Right hindlimb (tissue), 1 donor: ENCODE results near the gene SPATS2L.
A peak's percentile ranks its signal among the peaks of the same experiment; 100 is the strongest.

Experiments used
- DNase-seq: peaks from one replicate; pipeline ENCODE4 v3.0.0-alpha.2; 2018

SPATS2L gene

DNA sequence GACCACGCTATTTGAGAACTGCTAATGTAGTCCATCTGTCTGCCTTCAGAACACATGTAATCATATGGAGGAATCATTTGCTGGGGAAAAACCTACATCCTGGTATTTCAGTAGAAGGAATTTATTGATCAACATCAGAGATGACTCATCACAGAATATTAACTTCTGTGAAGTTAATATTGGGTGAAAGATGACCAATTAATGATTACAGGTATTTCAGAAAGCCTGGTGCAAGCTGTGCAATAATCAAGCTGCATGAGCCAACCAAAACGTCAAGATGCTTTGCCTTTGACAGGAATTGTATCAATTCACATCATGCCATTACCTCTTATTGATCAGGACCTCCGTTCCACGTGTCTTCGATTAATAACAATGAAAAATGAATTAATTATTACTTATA lies 9.4 kb upstream of the SPATS2L start:
- no peak for DNase-seq

DNA sequence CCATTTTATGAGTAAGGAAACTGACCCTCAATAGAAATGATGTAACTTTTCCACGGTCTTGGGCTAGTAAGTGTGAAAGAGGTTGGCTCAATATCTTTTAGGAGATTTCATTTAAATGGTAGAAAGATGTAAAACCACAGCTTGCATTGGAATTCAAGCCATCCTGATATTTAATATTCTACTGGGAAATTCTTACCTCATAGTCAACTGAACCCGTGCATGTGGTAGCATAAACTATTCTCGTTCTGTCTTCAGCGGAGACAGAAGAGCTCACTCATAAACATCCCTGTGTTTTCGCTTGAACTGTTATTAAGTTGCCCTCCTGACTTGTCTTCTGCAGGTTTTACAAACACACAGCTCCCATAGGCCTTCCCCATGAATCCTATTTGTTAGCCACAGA lies 8.5 kb upstream of the SPATS2L start:
- DNase-seq = no peak

DNA sequence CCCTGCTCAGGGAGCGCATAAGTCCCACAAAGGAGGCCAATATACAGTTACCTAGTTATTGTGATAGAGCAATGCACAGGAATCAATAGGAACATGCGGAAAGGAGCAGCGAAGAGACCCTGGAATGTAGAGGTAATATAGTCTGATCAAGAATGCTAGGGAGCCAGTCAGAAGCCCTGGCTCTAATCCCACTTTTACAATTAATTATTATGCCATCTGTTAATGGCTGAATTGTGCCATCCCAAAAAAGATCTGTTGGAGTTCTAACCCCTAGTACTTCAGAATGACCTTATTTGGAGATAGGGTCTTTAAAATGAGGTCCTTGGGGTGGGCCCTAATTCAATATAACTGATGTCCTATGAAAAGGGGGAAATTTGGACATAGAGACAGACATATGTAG lies 7.7 kb upstream of the SPATS2L start:
- no peak for DNase-seq

DNA sequence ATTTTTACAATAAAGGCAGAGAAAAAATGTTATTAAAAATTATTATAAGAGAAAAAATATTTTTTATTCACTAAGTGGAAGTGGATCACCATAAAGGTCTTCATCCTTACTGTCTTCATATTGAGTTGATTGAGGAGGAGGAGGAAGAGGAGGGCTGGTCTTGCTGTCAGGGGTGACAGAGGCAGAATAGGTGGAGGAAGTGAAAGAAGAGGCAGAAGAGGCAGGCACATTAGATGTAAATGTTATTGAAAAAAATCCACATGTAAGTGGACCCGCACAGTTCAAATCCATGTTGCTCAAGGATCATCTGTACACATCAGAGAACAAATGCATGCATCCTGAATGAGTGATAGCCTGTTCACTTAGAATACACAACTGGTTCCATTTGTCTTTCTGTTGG lies 6.4 kb upstream of the SPATS2L start:
- no peak for DNase-seq

DNA sequence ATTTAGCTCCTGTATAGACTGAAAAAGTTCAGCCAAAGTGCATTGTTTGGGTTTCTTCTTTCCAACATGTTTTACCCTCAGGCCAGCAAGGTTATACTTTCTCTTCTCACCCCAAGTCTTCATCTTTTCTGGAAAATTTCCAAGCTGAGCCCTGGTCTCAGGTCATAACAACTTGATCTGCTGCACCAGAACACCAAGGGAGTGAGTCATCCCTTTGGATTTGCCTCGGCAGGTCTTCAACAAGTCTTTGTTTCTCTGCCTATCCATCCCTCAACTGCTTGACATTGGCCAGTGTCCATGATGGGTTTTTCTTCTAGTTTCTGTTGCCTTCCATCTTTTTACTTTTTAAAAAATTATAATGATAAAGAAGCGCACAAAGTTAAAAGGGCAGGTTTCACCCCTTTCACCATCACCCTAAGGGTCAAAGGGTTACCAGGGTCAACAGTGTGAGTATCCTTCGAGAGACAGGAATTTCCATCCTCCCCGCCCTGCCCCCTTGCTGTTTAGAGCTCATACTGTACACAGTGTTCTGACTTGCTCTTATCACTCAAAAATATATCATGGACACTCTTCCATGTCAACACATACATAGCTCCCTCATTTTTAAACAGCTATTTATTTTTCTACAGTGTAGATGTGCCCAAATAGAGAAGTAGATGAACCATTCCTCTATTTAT lies 5.7 kb upstream of the SPATS2L start:
- no peak for DNase-seq

DNA sequence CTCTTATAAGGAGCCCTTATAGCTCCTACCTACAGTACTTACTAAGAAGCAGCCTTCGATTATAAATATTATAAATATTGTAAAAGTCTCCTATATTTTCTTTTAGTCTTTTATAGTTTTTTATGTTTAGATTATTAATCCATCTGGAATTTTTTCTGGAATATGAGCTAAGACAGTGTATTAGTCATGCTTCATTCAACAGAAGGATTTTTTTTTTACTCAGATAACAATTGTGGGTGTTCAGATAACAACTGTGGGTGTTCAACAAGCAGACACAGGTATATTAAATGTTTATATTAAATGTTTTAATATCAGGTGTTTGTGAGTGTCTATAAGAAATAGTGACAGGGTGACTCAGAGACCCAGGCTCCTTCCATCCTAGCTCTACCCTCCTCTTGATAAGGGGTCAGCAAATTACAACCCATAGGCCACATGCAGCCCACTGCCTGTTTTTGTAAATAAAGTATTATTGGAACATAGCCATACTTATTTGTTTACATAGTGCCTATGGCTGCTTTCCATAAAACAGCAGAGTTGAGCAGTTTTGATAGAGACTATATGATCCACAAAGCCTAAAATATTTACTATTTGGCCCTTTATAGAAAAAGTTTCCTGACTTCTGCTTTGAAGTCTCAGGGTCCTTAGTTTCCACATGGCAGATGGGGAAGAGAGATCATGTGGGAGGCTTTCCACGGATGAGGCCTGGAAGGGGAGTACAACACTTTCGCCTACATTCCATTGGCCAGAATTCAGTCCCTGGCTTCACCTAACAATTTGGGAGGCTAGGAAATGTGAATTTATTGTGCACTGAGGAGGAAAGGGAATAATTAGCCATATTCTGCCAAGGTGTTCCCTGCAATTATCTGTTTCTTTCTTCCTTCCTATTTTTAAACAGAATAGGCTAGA lies 4.3 kb upstream of the SPATS2L start:
- DNase-seq = no peak

DNA sequence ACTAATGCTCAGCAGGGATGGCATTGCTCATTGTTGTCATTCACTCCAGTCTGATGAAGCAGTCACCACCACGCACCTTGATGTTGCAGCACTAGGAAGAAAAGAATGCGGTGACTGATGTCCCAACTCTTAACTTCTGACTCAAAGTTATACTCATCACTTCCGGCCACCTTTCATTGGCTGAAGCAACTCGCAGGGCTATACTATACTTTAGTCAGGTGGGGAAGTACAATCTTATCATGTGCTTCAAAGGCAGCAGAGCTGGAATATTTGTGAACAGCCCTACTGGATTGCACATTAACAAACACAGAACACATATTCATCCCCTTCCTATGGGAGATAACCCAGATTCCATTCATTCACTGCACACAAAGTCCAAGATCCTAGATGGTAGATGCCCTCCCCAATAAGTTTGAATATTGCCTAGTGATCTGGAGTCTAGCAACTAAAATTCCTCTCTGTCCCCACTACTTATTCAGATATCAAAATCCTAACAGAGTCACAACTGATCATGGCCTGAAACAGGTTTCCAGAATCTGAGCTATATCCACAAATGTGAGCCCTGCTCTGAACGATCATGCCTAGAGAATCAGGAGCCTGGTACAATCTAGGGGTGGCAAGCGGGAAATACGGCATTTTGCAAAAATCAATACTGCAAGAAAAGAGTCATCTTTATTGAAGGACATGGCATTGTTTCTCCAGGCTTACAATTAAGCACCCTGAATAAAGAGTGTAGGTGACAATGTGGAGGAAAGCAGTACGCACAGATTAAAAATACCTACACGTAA lies 3.4 kb upstream of the SPATS2L start:
- no peak for DNase-seq

DNA sequence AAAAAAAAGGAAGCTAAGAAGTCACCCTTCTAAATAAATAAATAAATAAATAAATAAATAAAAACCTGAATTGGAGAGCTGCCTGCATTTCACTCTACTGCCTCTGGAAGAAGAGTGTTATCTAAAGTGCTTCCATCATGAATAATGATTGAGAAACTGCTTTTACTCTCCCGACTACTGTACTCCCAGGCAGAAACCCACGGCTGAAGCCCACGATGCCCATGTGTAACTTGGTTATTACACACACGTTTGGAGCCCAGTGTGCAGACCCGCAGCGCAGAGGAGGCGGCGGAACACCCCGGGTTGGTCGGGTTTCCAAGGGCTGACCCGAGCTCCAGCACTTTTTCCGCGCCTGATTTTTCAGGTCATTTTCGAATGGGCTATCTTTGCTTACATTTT lies 697 bp upstream of the SPATS2L start:
- peak; percentile 75 for DNase-seq

DNA sequence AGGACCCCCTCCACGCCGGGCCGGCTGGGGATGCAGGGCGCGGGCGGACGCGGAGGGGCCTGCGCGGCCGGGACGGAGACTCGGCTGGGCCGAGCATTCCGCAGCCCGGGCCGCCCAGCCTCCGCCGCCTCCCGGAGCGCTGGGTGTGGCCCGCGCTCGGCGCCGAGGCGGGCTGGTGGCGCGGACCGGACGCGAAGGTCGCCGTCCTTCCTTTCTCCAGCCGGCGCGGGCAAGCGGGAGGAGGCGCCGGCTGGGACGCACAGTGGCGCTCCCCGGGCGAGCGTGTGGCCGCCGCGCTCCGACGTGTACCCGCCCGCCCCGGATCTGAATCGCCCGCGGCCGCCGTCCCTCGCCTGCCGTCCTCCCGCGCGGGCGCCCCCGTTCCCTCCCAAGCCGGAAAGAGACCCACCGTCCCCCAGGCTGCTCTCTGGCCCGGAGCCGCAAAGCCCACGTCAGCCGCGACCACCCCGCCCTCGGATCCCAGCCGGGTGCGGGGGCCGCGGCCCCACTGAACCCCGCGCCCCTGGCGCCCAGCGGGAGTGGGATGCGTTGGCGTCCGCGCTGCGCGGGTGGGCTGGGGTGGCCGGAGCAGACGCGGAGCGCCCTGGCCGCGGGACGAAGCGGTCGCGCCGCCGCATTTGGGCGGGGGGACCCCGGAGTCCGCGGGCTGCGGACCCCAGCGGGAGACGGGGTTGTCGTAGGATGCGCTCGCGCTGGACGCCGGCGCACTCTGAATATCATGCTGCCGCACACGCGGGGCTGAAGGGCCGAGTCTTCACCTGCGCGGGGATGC lies 634 bp downstream of the SPATS2L start:
- peak; percentile 57 for DNase-seq

DNA sequence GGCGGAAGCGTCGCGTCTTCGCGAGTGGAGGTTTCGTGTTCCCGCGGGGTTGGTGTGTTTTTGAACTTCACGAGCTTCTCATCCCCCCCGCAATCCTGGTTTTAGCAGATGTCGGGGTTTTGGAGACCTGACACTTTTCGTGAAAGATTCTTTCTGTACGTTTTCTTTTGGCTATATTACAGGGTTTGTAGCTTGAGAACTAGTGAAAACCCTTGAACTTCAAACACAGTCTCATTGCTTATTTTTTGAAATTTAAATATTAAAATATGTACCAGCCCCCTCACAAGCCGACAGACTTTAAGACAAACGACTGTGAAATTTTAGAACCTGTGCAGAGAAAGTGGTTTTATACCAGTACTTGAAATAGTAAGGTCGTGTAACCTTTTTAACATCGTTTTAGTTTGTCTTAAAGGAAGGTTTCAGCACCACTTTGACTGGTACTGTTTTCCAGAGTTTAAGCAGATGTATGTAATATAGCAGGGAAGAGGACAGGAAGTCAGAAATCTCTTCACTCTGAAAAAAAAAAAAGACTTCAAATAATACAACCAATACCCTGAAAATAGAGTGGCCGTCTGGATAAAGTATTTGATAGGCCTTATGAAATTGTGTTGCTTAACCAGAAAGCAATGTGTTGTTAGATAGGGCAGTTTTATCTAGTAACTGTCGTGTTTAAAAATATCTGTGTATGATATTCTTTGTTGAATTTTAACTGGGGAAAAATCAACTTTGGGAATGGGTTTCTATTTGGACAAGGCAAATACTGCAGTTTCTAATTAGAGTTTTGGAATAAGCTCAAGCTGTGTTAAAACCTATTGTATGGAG lies 1.4 kb downstream of the SPATS2L start:
- DNase-seq = no peak

DNA sequence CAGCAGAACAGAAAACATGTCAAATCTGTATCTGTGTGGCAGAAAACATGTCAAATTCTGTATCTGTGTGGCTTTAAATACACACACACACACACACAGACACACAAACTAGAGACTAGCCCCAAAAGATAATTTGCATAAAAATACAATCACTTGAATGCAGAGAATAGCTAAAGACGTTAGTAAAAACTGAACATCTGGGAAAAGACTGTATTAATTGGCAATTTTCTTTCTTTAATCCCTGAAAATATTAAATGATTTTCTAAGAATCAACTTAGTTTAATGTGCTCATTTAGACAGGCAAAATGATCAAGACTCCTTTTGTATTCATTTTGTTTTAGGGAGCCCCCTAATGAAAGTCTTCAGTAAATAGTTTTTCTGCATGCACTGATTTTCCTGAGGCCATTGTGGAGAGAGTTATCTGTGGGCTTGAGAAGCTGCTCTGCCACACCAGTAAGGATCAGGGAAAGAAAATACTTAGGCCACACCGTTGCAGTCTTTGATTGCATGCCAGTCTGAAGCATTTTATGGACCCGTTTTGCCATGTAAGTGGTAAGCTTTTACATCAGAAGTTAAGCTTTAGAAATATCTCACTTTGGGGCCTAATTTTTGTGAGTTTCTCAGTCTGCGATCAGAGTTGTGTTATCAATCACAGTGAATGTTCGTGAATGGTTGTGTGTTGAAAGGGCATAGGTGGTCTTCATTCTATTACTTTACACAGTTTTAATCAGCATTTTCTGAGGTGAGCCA lies 2.2 kb downstream of the SPATS2L start:
- DNase-seq = no peak

DNA sequence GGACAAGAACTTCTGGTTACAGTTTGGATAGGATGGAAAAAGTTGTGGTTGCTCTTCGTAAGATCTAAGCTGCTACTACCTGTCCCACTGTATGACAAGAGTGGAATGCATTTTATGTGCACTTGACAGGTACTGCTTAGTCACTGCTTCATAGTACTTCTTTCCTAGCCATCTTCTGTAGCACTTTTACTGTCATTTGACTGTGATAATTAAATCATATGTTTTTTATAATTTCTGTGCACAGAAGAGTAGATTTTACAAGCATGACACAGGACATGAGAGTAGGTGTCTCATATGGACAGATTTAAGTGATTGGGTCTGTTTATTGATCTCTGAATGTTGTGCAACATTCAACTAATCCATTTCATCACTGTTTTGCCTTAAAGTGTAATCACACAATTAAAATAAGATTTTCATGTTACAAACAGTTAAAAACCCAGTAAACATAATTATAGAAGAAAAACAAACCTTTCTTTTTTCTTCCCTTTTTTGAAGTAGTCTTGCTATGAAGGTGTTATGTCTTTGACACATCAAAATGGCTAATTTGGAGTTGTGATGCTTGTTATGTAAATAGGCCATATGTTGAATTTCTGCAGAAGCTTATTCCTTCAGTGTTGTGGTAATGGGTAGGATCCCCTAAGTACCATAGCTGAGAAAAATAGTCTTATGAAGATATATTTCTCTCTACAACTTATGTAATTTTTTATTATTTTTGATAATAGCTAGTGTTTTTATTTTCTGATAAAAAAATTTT lies 3.0 kb downstream of the SPATS2L start:
- no peak for DNase-seq

DNA sequence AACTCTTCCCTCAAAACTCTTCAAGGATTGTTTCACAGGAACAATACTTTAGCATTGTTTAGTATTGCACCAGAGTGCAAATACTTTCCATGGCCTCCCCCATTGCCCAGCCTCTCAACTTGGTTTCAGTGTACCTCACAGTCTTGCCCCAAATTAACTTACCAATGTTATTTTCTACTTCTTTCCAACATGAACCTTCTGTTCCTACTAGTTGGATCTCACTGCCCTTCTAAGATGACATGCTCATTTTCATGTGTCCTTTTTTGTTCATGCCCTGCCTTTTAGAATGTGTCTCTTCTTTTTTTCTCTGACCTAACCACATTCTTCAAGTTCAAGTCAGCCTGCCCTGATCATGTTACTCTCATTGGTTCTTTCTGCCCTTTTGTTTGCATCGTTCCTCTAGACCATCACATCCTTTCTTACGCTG lies 4.1 kb downstream of the SPATS2L start:
- DNase-seq = no peak

DNA sequence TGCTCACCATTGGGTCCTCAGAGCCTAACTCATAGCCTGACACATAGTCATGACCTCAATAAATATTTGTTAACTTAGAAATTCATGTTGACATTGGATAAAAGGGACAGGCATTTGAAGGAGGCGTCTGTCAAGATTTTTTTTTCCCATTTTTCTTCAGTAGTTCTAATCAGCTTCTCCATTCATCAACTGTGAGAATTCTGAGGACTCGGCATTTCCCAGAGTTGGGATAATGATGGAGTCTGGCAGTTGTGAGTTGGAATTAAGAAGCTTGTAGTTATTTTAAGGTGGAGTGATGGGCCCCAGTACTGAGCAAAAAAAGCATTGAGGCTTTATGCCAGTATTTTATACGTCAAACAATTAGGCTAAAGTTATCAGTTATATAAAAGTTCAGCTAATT lies 4.6 kb downstream of the SPATS2L start:
- DNase-seq = no peak

DNA sequence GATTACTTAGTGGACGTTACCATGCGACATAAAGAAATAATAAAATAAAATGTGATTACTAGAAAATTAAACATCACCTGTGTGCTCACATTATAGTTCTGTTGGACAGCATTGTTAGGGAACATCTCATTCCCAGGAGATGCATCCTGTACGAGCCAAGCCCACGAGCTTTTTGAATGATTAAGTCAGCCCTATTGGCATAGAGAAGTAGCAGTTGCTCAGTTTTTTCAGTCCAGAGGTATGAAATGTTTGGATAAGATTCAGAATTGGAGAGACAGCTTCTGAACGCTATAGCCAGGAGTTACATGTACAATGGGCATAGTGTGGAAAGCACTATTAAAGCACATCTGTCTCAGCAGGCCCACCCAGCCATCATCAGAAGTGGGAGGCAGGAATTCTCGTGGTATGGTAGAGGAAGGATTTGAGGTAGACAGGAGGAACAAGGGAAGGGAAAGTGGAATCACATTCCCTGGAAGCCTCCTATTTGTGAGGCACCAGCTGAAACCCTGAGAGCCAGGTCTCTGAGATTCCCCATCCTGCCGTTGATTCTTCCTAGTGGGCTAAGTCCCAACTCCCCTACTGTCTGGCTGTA lies 8.6 kb downstream of the SPATS2L start:
- DNase-seq = no peak

DNA sequence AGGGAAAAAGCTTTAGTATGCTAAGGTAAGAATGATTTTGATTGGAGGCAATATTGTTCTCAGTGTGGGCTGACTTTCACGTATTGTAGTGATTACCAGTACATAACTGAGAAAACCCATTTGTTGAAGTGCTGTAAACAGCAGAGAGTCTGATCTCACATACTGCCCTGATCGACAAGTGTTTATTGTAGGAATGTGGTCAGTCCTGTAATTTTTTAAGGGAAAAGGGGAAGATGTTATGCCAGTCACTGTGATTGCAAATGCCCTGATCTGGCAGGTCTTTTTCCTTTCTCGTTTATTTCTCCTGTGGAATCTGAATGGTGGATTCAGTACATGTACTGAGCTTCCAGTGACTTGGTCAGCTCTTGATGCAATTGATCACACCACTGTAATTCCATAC lies 11.5 kb downstream of the SPATS2L start:
- DNase-seq = no peak

DNA sequence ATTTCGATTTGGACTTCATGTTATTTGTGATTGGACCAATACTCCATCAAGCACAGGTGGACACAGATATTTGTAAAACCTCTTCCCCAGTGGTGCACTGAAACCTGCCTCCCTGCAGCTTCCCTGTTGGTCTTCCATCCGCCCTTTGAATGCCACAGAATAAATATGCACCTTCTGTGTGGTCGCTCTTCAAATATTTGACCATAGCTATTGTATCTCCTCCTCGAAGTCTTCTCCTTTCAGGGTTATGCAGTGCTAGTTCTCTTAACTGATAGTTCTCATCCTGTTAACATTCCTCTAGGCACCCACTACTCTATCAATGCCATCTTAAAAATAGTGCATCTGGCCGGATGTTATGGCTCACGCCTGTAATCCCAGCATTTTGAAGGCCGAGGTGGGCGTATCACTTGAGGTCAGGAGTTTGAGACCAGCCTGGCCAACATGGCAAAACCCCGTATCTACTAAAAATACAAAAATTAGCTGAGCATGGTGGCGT lies 12.5 kb downstream of the SPATS2L start:
- DNase-seq = no peak

DNA sequence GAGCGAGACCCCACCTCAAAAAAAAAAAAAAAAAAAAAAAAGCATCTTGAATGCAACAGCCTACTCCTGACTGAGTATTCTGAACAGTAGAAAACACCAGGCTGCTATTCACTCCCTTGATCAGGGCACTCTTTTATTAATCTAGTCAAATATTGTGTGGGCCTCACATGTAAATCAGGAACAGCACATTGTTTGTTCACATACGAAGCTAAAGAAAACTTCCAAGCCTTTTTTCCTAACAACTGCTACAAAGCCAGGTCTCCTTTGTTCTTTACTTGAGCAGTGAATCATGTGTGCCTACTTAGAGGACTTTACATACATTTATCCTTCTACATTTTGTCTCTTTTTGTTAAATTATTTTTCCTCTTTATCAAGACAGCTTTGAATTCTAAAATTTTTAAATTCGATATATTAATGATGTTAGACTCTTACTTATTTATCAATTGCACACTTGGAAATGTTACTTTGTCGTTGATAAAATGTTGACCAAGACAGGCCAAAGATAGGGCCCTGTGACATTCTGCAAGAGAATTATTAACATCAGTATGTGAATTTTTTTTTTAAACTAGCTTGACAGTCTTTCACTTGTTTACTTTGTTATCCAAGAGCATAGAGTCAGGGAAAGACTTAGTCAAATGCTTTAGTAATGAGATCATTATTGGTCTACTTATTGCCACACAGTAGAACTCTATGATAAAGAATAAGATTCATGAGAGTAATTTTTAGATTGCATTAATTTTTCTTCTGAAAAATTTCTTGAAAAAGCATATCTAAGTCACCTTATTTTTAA lies 13.2 kb downstream of the SPATS2L start:
- no peak for DNase-seq

DNA sequence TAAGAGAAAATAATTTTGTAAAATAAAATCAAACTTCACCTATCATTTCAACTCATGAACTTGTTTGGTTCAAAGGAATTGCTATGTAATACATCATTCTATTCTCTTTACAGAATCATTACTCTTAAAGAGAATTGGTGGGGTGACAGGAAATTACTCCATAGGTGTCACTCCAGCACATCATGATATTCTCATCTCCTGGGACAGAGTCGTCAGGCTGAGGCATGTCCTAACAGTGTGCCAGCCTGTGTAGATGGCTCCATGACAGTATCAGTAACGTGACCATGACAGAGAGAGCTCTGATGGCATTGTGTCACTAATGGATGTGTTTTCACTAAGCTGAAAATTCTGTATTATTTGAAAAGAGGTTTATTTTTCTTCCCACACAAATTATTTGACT lies 13.9 kb downstream of the SPATS2L start:
- DNase-seq = no peak
